ENCODE data around the gene FAM25A.

DNA sequence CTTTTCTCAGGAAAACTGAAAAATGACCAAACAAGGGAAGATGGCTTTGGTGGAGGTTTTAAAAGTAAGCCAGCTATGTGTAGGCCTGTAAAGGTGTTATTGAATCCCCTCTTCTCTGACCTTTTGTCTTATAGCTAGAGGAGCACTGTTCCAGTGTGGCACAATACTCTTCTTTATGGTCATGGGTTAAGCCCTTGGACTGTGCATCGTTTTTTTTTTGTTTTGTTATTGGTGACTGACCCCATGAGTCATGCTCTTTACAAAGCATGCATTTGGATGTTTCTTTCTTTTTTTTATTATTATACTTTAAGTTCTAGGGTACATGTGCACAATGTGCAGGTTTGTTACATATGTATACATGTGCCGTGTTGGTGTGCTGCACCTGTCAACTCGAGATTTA, 19.6 kb upstream of the FAM25A start:
- TF ChIP-seq MYC (IDR thresholded peaks at IDR 0.05; ENCODE audit: low read depth, low read length) = no peak
- TF ChIP-seq, protein P1, sequence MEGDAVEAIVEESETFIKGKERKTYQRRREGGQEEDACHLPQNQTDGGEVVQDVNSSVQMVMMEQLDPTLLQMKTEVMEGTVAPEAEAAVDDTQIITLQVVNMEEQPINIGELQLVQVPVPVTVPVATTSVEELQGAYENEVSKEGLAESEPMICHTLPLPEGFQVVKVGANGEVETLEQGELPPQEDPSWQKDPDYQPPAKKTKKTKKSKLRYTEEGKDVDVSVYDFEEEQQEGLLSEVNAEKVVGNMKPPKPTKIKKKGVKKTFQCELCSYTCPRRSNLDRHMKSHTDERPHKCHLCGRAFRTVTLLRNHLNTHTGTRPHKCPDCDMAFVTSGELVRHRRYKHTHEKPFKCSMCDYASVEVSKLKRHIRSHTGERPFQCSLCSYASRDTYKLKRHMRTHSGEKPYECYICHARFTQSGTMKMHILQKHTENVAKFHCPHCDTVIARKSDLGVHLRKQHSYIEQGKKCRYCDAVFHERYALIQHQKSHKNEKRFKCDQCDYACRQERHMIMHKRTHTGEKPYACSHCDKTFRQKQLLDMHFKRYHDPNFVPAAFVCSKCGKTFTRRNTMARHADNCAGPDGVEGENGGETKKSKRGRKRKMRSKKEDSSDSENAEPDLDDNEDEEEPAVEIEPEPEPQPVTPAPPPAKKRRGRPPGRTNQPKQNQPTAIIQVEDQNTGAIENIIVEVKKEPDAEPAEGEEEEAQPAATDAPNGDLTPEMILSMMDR (IDR thresholded peaks at IDR 0.05; ENCODE audit: extremely low read depth in 1 of 2, insufficient read depth in 1 of 2, low read depth in 1 of 2, low read length in 2 of 2) = no peak
- no peak for TF ChIP-seq JUN (IDR thresholded peaks at IDR 0.05; ENCODE audit: borderline replicate concordance, insufficient read depth, insufficient read length, low read depth)
- TF ChIP-seq EZH2 (IDR thresholded peaks at IDR 0.05; ENCODE audit: borderline replicate concordance, low read depth, low read length, severe bottlenecking) = no peak
- no peak for TF ChIP-seq POLR2A (IDR thresholded peaks at IDR 0.05; ENCODE audit: low read depth, low read length)
- TF ChIP-seq GATA2 (IDR thresholded peaks at IDR 0.05; ENCODE audit: insufficient read depth, insufficient read length, low read depth, low read length) = no peak
